GM19328 (cell line): ENCODE results near the gene KIF5C.

Experiments used
- ATAC-seq: cut with Tn5 transposase; IDR thresholded peaks from one replicate; pipeline ENCODE4 v1.9.1; 2021; ENCODE audit warnings: mild to moderate bottlenecking, moderate library complexity; ENCODE audit not compliant: unreplicated experiment

KIF5C gene

GRCh38 chr2:149009576-149010461 lies 134.8 kb downstream of the KIF5C start:
- ATAC-seq: no peak

GRCh38 chr2:149012545-149012944 lies 137.5 kb downstream of the KIF5C start:
- ATAC-seq: no peak

GRCh38 chr2:149015501-149015900 lies 140.5 kb downstream of the KIF5C start:
- ATAC-seq: no peak

- ATAC-seq: no peak
Measured at GRCh38 chr2:149015926-149016563, 141.0 kb downstream of the KIF5C start.

- no peak for ATAC-seq
Measured at GRCh38 chr2:149017116-149017985, 142.3 kb downstream of the KIF5C start.

- ATAC-seq: no peak
Measured at GRCh38 chr2:149018981-149019380, 144.0 kb downstream of the KIF5C start.

- ATAC-seq: no peak
Measured at GRCh38 chr2:149019768-149020167, 144.7 kb downstream of the KIF5C start.

- ATAC-seq: peak; percentile 39
Measured at GRCh38 chr2:149020432-149020851, 145.4 kb downstream of the KIF5C start.

GRCh38 chr2:149021271-149021719 lies 146.3 kb downstream of the KIF5C start:
- peak; percentile 54 for ATAC-seq

- ATAC-seq: peak; percentile 46
Measured at GRCh38 chr2:149021761-149022160, 146.7 kb downstream of the KIF5C start.

GRCh38 chr2:149023091-149023490 lies 148.1 kb downstream of the KIF5C start:
- ATAC-seq: no peak

GRCh38 chr2:149027590-149028250 lies 152.7 kb downstream of the KIF5C start:
- no peak for ATAC-seq

- no peak for ATAC-seq
Measured at GRCh38 chr2:149028377-149028776, 153.3 kb downstream of the KIF5C start.

GRCh38 chr2:149028891-149029290 lies 153.9 kb downstream of the KIF5C start:
- ATAC-seq: no peak

- no peak for ATAC-seq
Measured at GRCh38 chr2:149029307-149029965, 154.4 kb downstream of the KIF5C start.

- no peak for ATAC-seq
Measured at GRCh38 chr2:149031396-149031795, 156.4 kb downstream of the KIF5C start.

GRCh38 chr2:149033716-149034115 lies 158.7 kb downstream of the KIF5C start:
- ATAC-seq: no peak

GRCh38 chr2:149034406-149034805 lies 159.4 kb downstream of the KIF5C start:
- no peak for ATAC-seq

- ATAC-seq: no peak
Measured at GRCh38 chr2:149036507-149037293, 161.7 kb downstream of the KIF5C start.
